HG02885 (cell line): ENCODE data around the gene SPHK2.
"Not testable (repeated sequence)": the region's sequence is repeated elsewhere in the genome, so short reads cannot be mapped to it uniquely, and the experiment has no call there.

ENCODE experiments used
- ATAC-seq: cut with Tn5 transposase; IDR thresholded peaks from one replicate; pipeline ENCODE4 v1.9.1; 2021; ENCODE audit warnings: mild to moderate bottlenecking; ENCODE audit not compliant: unreplicated experiment, poor library complexity

SPHK2 gene

GRCh38 chr19:48673436-48674100, 54.3 kb downstream of the SPHK2 start:
- ATAC-seq, result no peak

- no peak for ATAC-seq
Measured at GRCh38 chr19:48674216-48674809, 55.0 kb downstream of the SPHK2 start.

GRCh38 chr19:48674921-48675824, 55.9 kb downstream of the SPHK2 start:
- ATAC-seq, result no peak

GRCh38 chr19:48676487-48676886, 57.2 kb downstream of the SPHK2 start:
- ATAC-seq, result no peak

GRCh38 chr19:48676887-48677286, 57.6 kb downstream of the SPHK2 start:
- ATAC-seq, result no peak

GRCh38 chr19:48678201-48678600, 58.9 kb downstream of the SPHK2 start:
- ATAC-seq, result no peak

- not testable (repeated sequence) for ATAC-seq
Measured at GRCh38 chr19:48680006-48680405, 60.7 kb downstream of the SPHK2 start.
